ENCODE results near the gene CTIF.

GRCh38 chr18:48867978-48868377 lies 329.1 kb downstream of the CTIF start:
- TF ChIP-seq CTCF (IDR thresholded peaks at IDR 0.05) (no peak), POLR2A (IDR thresholded peaks at IDR 0.05) (no peak)
